Natural killer cell treated with Interleukin-12 subunit alpha and Interleukin-12 subunit beta and Interleukin-15 and Interleukin-18, amount 100 ng/mL, for 72 hours (primary cell): ENCODE results near the gene HSPB2. TPM values are rescaled to one million over a fixed set of nuclear protein-coding genes. Genes with fewer than 3 reads are reported as not detected.
A peak's percentile ranks its signal among the peaks of the same experiment; 100 is the strongest.

Experiments used
- ATAC-seq, 2 donors: fragments of 150-1000 bp; cut with Tn5 transposase in 1 of 2; sonication (Bioruptor Pico), chemical (Tn5 transposase) in 1 of 2; 2 replicates each; pipeline ENCODE4 v1.10.0; 2021
- DNase-seq: peaks from one replicate; pipeline ENCODE4 v3.0.0; 2022; ENCODE audit warnings: low spot score
- H3K27ac Mint-ChIP-seq, 2 donors: 1 replicate in 1 of 2; 2 replicates in 1 of 2; pipeline ENCODE4 v1.8.0; 2022; ENCODE audit warnings: mixed read lengths in 2 of 2, mild to moderate bottlenecking in 1 of 2, moderate library complexity in 1 of 2
- H3K27me3 Mint-ChIP-seq, 2 donors: 1 replicate in 1 of 2; 2 replicates in 1 of 2; pipeline ENCODE4 v1.8.0; 2022; ENCODE audit warnings: mixed read lengths in 2 of 2
- H3K36me3 Mint-ChIP-seq: one replicate; pipeline ENCODE4 v1.8.0; 2022; ENCODE audit warnings: mixed read lengths
- H3K4me1 Mint-ChIP-seq, 2 donors: 1 replicate in 1 of 2; 2 replicates in 1 of 2; pipeline ENCODE4 v1.8.0; 2022; ENCODE audit warnings: low read depth in 2 of 2, mixed read lengths in 2 of 2, mild to moderate bottlenecking in 1 of 2
- H3K4me3 Mint-ChIP-seq: one replicate; pipeline ENCODE4 v1.8.0; 2022; ENCODE audit warnings: mixed read lengths
- H3K9me3 Mint-ChIP-seq: 2 replicates; pipeline ENCODE4 v1.8.0; 2022; ENCODE audit warnings: mixed read lengths
- total RNA-seq, 2 donors: library from RNA; stranded (reverse); gene quantifications; one replicate each; pipeline ENCODE4 v1.2.3, GENCODE V29; 2022

HSPB2 gene
- total RNA-seq, 2 donors from 2014 or later, result not detected

GRCh38 chr11:111957663-111958444 is 45.3 kb downstream of the HSPB2 start:
- Mint-ChIP-seq H3K27me3 (peaks cover 0 to 3% of the 10 kb centered on the region in 2 donors), H3K27ac (no peak overlapping the region), H3K4me1 (no peaks in the 10 kb centered on the region), H3K9me3 (no peaks in the 10 kb centered on the region), H3K4me3 (no peak overlapping the region), H3K36me3 (no peaks in the 10 kb centered on the region)
- ATAC-seq (peak; percentile 24 to 34), DNase-seq (no peak)

- Mint-ChIP-seq H3K27me3 (peaks cover 0 to 3% of the 10 kb centered on the region in 2 donors), H3K9me3 (no peaks in the 10 kb centered on the region), H3K4me3 (no peak overlapping the region), H3K36me3 (no peaks in the 10 kb centered on the region), H3K27ac (no peak overlapping the region), H3K4me1 (no peaks in the 10 kb centered on the region)
- DNase-seq, result no peak
- no peak for ATAC-seq
Observed at GRCh38 chr11:111960916-111961315, 48.4 kb downstream of the HSPB2 start.

- H3K9me3 Mint-ChIP-seq, result no peaks in the 10 kb centered on the region
- ATAC-seq, result no peak
- no peaks in the 10 kb centered on the region for H3K36me3 Mint-ChIP-seq
- no peak overlapping the region for H3K27ac Mint-ChIP-seq
- no peaks in the 10 kb centered on the region for H3K4me1 Mint-ChIP-seq
- H3K4me3 Mint-ChIP-seq, result no peak overlapping the region
- H3K27me3 Mint-ChIP-seq, result peaks cover 0 to 3% of the 10 kb centered on the region in 2 donors
- DNase-seq, result no peak
Observed at GRCh38 chr11:111961389-111962300, 49.1 kb downstream of the HSPB2 start.

Other genes with a start within 250 kb of the HSPB2 start
- gene PPP2R1B, start 146.3 kb upstream of the HSPB2 start, total RNA-seq, result 10 to 100 TPM; 56.2 to 72.3 TPM
- gene ALG9, start 41.2 kb upstream of the HSPB2 start, total RNA-seq, result 10 to 100 TPM; 32.0 to 43.5 TPM
- gene FDXACB1, start 33.6 kb upstream of the HSPB2 start, total RNA-seq, result 1 to 10 TPM; 6.2 to 7.9 TPM
- 10 to 100 TPM in 1 of 2 donors, 1 to 10 TPM in 1; 8.4 to 11.8 TPM for gene CFAP68, start 33.2 kb upstream of the HSPB2 start, total RNA-seq
- gene CRYAB, start 964 bp upstream of the HSPB2 start, total RNA-seq, result not detected
- gene C11orf52, start 6.2 kb downstream of the HSPB2 start, total RNA-seq, result not detected
- gene DIXDC1, start 24.6 kb downstream of the HSPB2 start, total RNA-seq, result 1 to 10 TPM in 1 of 2 donors, under 1 TPM in 1; 0.45 to 7.3 TPM
- 10 to 100 TPM; 37.3 to 40.9 TPM for gene DLAT, start 112.7 kb downstream of the HSPB2 start, total RNA-seq
- gene PIH1D2, start 161.3 kb downstream of the HSPB2 start, total RNA-seq, result under 1 TPM in 1 of 2 donors, not detected in 1; 0.48 TPM
- 10 to 100 TPM; 15.8 to 21.1 TPM for gene NKAPD1, start 161.6 kb downstream of the HSPB2 start, total RNA-seq
- 10 to 100 TPM; 54.6 to 71.1 TPM for gene TIMM8B, start 174.0 kb downstream of the HSPB2 start, total RNA-seq
- gene SDHD, start 174.1 kb downstream of the HSPB2 start, total RNA-seq, result 10 to 100 TPM; 71.2 to 82.3 TPM